Measurements from ENCODE around the gene MRM2.
"Not testable (repeated sequence)": the region's sequence is repeated elsewhere in the genome, so short reads cannot be mapped to it uniquely, and the experiment has no call there.

MRM2 gene

DNA sequence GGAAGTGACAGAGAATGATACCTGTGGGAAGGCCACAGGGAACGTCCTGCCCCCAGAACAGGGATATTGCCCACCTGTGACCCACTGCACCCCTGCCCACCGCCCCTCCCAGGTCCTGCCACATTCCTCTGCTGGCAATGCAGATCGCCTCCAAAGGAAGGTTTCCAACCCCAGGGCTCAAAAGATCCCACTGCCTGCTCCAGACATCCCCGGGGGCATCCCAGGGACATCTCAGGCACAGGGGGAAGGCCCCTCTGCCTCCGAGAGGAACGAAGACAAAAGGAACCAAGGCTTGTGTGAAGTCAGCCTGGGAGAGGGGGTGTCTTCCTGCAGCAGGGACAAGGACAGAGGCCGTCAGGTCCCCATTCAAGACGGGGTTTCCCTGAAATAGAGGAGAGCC is 28.5 kb upstream of the MRM2 start:
- TF ChIP-seq, protein P1, sequence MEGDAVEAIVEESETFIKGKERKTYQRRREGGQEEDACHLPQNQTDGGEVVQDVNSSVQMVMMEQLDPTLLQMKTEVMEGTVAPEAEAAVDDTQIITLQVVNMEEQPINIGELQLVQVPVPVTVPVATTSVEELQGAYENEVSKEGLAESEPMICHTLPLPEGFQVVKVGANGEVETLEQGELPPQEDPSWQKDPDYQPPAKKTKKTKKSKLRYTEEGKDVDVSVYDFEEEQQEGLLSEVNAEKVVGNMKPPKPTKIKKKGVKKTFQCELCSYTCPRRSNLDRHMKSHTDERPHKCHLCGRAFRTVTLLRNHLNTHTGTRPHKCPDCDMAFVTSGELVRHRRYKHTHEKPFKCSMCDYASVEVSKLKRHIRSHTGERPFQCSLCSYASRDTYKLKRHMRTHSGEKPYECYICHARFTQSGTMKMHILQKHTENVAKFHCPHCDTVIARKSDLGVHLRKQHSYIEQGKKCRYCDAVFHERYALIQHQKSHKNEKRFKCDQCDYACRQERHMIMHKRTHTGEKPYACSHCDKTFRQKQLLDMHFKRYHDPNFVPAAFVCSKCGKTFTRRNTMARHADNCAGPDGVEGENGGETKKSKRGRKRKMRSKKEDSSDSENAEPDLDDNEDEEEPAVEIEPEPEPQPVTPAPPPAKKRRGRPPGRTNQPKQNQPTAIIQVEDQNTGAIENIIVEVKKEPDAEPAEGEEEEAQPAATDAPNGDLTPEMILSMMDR (IDR thresholded peaks at IDR 0.05; ENCODE audit: insufficient read depth, low read length, missing control alignments), result no peak
- ChIA-PET POLR2A (interaction anchor here (0.6 kb wide), 1 partner anchor 20 kb away, joined by 3 read pairs; no protein-coding TSS in a partner anchor), CTCF (no interaction called here)
- no peak overlapping the region for H3K4me3 ChIP-seq (ENCODE audit: low read depth, low read length)
- no peak for DNase-seq (ENCODE audit: low read depth, low spot score)

DNA sequence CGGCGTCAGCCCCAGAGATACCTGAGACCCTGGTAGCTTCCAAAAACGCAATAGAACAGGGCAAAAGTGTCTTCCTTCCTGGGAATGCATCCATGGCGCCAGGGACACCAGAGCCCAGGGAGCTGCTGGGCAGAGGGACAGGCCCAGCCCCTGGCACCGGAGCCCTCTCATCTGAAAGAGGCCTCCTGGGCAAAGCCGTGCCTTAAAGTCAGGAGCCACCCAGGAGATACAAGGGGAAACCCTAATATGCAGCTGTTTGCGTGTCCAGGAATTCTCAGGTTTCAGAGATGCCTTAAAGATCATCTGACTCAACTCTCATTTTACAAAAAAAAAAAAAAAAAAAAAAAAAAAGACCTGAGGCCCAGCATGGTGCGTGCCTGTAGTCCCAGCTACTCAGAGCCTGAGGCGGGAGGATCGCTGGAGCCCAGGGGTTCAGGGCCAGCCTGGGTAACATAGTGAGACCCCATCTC is 28.0 kb upstream of the MRM2 start:
- DNase-seq (ENCODE audit: low read depth, low spot score), result no peak
- ChIA-PET POLR2A (no interaction called here), CTCF (no interaction called here)
- H3K4me3 ChIP-seq (ENCODE audit: low read depth, low read length), result no peak overlapping the region
- TF ChIP-seq, protein P1 (IDR thresholded peaks at IDR 0.05; ENCODE audit: insufficient read depth, low read length, missing control alignments), result no peak

GRCh38 chr7:2269089-2269990 is 27.3 kb upstream of the MRM2 start:
- CTCF ChIA-PET; DNase-seq (ENCODE audit: low read depth, low spot score); POLR2A ChIA-PET; H3K4me3 ChIP-seq (ENCODE audit: low read depth, low read length): not testable (repeated sequence)

DNA sequence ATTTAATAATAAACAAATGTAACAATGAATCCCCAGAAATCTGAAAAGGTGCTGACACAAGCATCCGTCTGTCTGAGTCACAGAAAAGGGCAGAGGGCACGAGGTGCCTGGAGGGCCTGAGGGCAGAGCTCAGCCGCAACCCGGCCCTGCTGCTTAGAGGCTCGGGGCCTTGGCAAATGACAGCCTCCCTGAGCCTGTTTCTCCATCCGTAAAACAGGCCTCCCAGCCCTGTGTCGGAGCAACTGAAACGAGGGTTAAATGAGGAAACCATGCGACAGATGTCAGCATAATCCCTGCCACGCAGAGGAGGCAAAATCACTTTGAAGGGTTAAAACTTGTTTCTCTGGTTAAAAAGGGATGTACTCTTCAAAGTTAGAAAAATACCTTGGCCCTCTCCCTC is 24.9 kb upstream of the MRM2 start:
- CTCF ChIA-PET, result interaction anchor here (1.3 kb wide), 1 partner anchor 18 kb away, joined by 5 read pairs; no protein-coding TSS in a partner anchor
- no peak for DNase-seq (ENCODE audit: low read depth, low spot score)
- POLR2A ChIA-PET, result no interaction called here
- H3K4me3 ChIP-seq (ENCODE audit: low read depth, low read length), result no peak overlapping the region
- TF ChIP-seq, protein P1 (IDR thresholded peaks at IDR 0.05; ENCODE audit: insufficient read depth, low read length, missing control alignments), result no peak

- CTCF ChIA-PET, result no interaction called here
- TF ChIP-seq, protein P1 (IDR thresholded peaks at IDR 0.05; ENCODE audit: insufficient read depth, low read length, missing control alignments), result no peak
- POLR2A ChIA-PET, result no interaction called here
- no peak overlapping the region for H3K4me3 ChIP-seq (ENCODE audit: low read depth, low read length)
- no peak for DNase-seq (ENCODE audit: low read depth, low spot score)
Measured at GRCh38 chr7:2264158-2264557, 22.2 kb upstream of the MRM2 start.

DNA sequence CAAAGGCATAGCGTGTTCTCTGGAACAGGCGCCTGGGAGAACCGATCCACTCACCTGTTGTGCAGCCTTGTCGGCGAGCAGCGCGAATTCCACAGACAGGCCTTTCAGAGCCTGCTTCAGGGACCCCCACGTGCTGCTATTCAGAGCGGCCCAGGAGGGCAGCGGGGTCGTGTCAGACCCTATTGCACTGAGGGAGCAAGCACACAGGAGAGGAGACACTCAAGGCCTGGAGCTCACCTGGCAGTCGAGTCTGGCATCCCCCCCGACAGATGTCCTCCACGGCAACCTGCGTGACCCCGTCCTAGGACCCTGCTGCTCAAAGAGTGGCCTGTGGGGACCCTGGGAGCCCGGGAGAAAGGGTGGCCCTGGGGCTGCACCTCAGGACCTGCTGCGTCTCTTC is 21.2 kb upstream of the MRM2 start:
- no peak overlapping the region for H3K4me3 ChIP-seq (ENCODE audit: low read depth, low read length)
- TF ChIP-seq, protein P1 (IDR thresholded peaks at IDR 0.05; ENCODE audit: insufficient read depth, low read length, missing control alignments), result no peak
- ChIA-PET CTCF (no interaction called here), POLR2A (no interaction called here)
- no peak for DNase-seq (ENCODE audit: low read depth, low spot score)
